T-helper 2 cell (primary cell): ENCODE data around the gene GNAI1.

Source experiments
- DNase-seq, 5 experiments: peaks; one replicate each; pipeline versions ENCODE4 v3.0.0 to v3.0.0-alpha.2; 2012 to 2022

Gene GNAI1

GRCh38 chr7:80161466-80161865, 26.8 kb downstream of the GNAI1 start:
- no peak for DNase-seq

- no peak for DNase-seq
Measured at GRCh38 chr7:80165177-80165576, 30.5 kb downstream of the GNAI1 start.

GRCh38 chr7:80170445-80170844, 35.8 kb downstream of the GNAI1 start:
- no peak for DNase-seq

GRCh38 chr7:80172387-80172786, 37.8 kb downstream of the GNAI1 start:
- no peak for DNase-seq

- peak in 1 of 5 experiments; percentile 9 for DNase-seq
Measured at GRCh38 chr7:80175744-80176143, 41.1 kb downstream of the GNAI1 start.

GRCh38 chr7:80181411-80181810, 46.8 kb downstream of the GNAI1 start:
- no peak for DNase-seq

GRCh38 chr7:80182630-80183276, 48.1 kb downstream of the GNAI1 start:
- DNase-seq, result no peak

GRCh38 chr7:80183351-80183750, 48.7 kb downstream of the GNAI1 start:
- DNase-seq, result no peak

GRCh38 chr7:80183900-80184685, 49.5 kb downstream of the GNAI1 start:
- no peak for DNase-seq

- no peak for DNase-seq
Measured at GRCh38 chr7:80184693-80185092, 50.1 kb downstream of the GNAI1 start.

GRCh38 chr7:80185571-80185970, 50.9 kb downstream of the GNAI1 start:
- no peak for DNase-seq

GRCh38 chr7:80186721-80187120, 52.1 kb downstream of the GNAI1 start:
- no peak for DNase-seq

- DNase-seq, result no peak
Measured at GRCh38 chr7:80187279-80187678, 52.6 kb downstream of the GNAI1 start.

GRCh38 chr7:80187727-80188126, 53.1 kb downstream of the GNAI1 start:
- no peak for DNase-seq

- DNase-seq, result no peak
Measured at GRCh38 chr7:80189638-80190037, 55.0 kb downstream of the GNAI1 start.

GRCh38 chr7:80197627-80198026, 63.0 kb downstream of the GNAI1 start:
- DNase-seq, result no peak

- no peak for DNase-seq
Measured at GRCh38 chr7:80199051-80199450, 64.4 kb downstream of the GNAI1 start.

- DNase-seq, result no peak
Measured at GRCh38 chr7:80204454-80204853, 69.8 kb downstream of the GNAI1 start.

- DNase-seq, result no peak
Measured at GRCh38 chr7:80204919-80205318, 70.3 kb downstream of the GNAI1 start.

- DNase-seq, result no peak
Measured at GRCh38 chr7:80206763-80207162, 72.1 kb downstream of the GNAI1 start.

GRCh38 chr7:80207501-80207900, 72.9 kb downstream of the GNAI1 start:
- DNase-seq, result no peak

- no peak for DNase-seq
Measured at GRCh38 chr7:80208700-80209099, 74.1 kb downstream of the GNAI1 start.

GRCh38 chr7:80210400-80210799, 75.8 kb downstream of the GNAI1 start:
- DNase-seq, result no peak

- DNase-seq, result no peak
Measured at GRCh38 chr7:80213814-80214213, 79.2 kb downstream of the GNAI1 start.

- DNase-seq, result no peak
Measured at GRCh38 chr7:80215734-80216133, 81.1 kb downstream of the GNAI1 start.
